Left ventricle myocardium superior (tissue), 1 donor: ENCODE data around the gene ST3GAL3. TPM values are rescaled to one million over a fixed set of nuclear protein-coding genes. Genes with fewer than 3 reads are reported as not detected.
"Not testable (repeated sequence)": the region's sequence is repeated elsewhere in the genome, so short reads cannot be mapped to it uniquely, and the experiment has no call there.

Source experiments
- ATAC-seq: fragments of 200-7000 bp; cut with Tn5 transposase; one replicate; pipeline ENCODE4 v1.9.1; 2020; ENCODE audit warnings: mild to moderate bottlenecking, moderate library complexity
- DNase-seq: peaks from one replicate; pipeline ENCODE4 v3.0.0-alpha.2; 2020
- intact Hi-C: fragments of 100-400 bp; cut with micrococcal nuclease; formaldehyde crosslinking; loops from one replicate; pipeline ENCODE4 v1.11.0; 2022
- total RNA-seq: library from RNA; stranded (reverse); fragmentation: NEBNext Ultra II Directional; extraction: Animal tissue kit (Norgen Biotek cat#: 25700); gene quantifications from one replicate; pipeline ENCODE4 v1.2.1, GENCODE V29; 2021
- donor health status: DM: no; HTN: yes; CAD: no; lungs with severe emphysema.

Gene ST3GAL3
- total RNA-seq, 1 donor from 2014 or later, result 24.7 TPM

- intact Hi-C loops, result no loop called here
- DNase-seq (no peak), ATAC-seq (peak; percentile 89)
Measured at GRCh38 chr1:43776043-43776761, 68.9 kb downstream of the ST3GAL3 start.

- intact Hi-C loops, DNase-seq, ATAC-seq: not testable (repeated sequence)
Measured at GRCh38 chr1:43777916-43778315, 70.6 kb downstream of the ST3GAL3 start.

GRCh38 chr1:43779266-43779665 is 71.9 kb downstream of the ST3GAL3 start:
- ATAC-seq (no peak), DNase-seq (no peak)
- intact Hi-C loops, result no loop called here

- intact Hi-C loops, result no loop called here
- DNase-seq (no peak), ATAC-seq (no peak)
Measured at GRCh38 chr1:43779805-43780403, 72.6 kb downstream of the ST3GAL3 start.

GRCh38 chr1:43781574-43781973 is 74.2 kb downstream of the ST3GAL3 start:
- DNase-seq, result no peak
- intact Hi-C loops, result no loop called here
- ATAC-seq, result no peak

GRCh38 chr1:43783096-43783670 is 75.8 kb downstream of the ST3GAL3 start:
- ATAC-seq (peak; percentile 70), DNase-seq (no peak)
- intact Hi-C loops, result no loop called here

GRCh38 chr1:43783671-43784205 is 76.4 kb downstream of the ST3GAL3 start:
- intact Hi-C loops, result no loop called here
- DNase-seq, result no peak

GRCh38 chr1:43786201-43786958 is 79.0 kb downstream of the ST3GAL3 start:
- DNase-seq (no peak), ATAC-seq (peak; percentile 16)
- intact Hi-C loops, result no loop called here

More at GRCh38 chr1:43783671-43784205, 76.4 kb downstream of the ST3GAL3 start:
- ATAC-seq, result peak; percentile 58

DNA sequence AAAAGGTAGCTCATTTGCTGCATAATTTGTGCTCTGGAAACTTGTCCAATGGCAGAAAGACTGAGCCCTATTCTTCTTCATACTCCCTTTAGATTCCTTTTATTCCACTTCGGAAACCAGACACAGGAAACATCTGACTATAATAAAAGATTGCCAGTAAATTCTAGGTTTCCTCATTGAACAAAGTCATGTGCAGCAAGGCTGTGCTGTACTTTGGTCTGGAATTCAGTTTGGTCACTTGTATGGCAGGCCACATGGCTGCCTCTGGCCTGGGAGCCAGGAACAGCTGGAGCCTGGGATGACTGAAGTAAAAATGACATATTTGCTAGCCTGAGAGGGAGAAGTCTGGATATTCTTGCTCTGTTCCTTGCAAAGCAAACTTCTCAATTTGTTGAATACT is 79.6 kb downstream of the ST3GAL3 start:
- ATAC-seq (peak; percentile 83), DNase-seq (peak; percentile 41)
- intact Hi-C loops, result no loop called here

DNA sequence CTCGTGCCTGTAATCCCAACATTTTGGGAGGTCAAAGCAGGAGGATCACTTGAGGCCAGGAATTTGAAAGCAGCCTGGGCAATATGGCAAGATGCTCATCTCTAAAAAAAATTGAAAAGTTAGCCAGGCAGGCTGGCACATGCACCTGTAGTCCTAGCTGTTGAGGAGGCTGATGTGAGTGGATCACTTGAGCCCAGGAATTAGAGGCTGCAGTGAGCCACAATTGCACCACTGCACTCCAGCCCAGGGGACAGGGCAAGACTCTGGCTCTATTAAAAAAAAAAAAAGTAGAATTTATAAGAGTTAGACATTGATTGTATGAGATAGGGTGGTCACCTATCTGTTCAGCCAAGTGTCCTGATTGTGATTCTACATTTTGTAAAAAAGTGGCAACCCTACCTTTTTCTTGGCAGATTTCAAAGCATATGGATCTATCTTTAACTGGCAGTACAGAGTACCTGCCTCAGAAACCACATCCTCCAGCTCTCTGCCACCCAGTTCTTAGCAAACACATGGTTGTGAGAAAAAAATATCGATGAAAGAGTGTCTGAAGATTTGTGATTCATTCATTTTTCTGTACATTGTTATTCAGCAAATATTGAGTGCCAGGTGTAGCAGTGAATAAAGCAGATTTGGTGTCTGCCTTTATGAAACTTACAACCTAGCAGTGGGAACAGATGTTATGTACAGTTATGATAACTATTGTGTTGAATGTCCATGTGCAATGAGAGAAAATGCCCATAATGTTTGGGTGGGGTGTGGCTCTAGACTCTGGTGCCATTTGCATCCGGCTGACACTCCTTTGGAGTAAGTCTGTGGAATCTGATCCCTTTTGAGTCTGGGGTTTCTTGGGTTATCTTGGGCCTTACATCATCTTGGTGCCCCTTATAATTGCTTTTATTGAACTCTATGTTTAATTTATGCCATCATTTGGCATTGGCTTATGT is 82.5 kb downstream of the ST3GAL3 start:
- DNase-seq, result no peak
- ATAC-seq, result no peak
- intact Hi-C loops, result no loop called here

DNA sequence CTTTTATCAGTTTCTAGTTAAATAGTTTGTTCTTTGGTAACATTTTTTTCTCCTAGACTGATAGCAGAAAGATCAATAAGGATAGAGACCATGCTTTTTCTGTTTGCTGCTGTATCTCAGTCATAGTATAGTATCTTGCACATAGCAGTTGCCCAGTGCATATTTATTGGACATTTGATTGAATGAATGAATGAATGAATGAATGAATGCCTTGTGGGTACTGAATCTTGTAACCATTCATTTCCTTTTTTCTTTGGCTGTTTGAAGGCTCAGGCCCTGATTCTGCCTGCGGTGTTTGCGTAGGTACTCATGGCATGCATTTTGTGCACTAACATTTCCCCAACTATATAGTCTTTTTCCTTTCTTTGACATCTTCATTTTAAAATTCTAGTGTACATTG is 83.9 kb downstream of the ST3GAL3 start:
- DNase-seq (no peak), ATAC-seq (no peak)
- intact Hi-C loops, result no loop called here

DNA sequence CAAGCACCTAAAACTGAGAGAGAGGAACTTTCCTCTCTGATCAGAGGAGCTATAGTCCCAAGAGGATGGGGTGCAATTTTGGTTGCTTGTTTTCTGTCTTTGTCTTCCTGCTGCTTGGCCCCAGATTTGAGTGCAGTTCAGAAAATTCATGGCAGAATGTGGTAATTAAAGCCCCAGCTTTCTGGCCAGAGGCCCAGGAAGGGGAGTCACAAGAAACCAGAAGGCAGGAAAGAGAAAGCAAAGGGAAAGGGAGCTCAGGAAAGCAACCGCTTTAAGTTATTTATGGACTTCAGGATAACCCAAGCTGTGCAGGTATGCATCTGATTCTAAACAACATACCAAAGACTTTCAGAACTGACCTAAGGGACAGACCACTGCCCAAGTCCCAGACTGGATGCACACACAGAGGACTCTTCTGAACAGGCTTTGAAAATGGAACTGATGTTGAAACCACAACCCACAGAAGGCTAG is 88.8 kb downstream of the ST3GAL3 start:
- intact Hi-C loops, result no loop called here
- ATAC-seq (no peak), DNase-seq (no peak)

GRCh38 chr1:43797891-43798290 is 90.6 kb downstream of the ST3GAL3 start:
- intact Hi-C loops, result no loop called here
- ATAC-seq (no peak), DNase-seq (no peak)

DNA sequence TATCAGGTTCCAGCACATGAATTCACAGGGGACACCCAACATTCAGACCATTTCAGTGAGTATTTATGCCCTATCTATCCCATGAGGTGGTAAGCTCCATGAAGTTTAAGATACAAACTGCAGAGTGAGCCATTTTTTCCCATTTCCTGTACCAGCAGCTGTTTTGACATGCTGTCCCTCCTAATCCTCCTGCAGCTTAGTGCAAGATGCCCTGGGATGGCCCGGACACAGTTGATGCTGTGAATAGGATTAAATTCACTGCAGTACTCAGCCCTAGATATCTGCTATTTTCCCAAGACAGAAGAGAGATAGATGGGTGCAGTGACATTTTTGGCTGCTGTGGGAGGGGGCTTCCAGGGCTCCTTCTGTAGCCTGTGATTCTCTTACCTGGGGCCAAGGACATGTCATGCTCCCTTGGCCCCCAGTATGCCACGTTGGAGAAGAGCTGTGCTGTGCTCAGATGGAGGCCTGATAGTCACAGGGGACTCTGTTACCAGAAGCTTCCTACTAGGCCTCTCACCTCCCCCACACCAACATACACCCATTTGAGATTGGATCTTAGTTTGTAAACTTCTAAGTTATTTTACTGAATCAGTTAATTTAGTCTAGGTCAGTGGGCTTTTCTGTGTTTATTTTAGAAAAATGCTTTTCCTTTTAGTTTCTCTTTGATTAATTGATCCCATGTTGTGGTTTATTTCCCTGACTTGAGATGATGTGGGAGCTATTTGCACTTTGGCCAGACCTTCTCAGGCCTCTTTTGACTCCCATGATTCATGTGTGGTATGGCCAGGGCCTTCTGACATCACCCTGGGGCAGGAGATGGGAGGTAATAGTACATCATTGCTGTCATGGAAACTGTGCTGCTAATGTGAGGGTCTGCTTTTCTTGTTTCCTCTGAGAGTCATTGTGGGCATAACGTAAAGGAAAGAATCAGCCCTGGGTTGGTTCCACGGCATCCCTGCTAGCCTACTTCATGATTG is 92.6 kb downstream of the ST3GAL3 start:
- no peak for ATAC-seq
- intact Hi-C loops, result no loop called here
- no peak for DNase-seq

GRCh38 chr1:43800771-43801170 is 93.4 kb downstream of the ST3GAL3 start:
- intact Hi-C loops, result no loop called here
- ATAC-seq (no peak), DNase-seq (no peak)

GRCh38 chr1:43801203-43801602 is 93.9 kb downstream of the ST3GAL3 start:
- intact Hi-C loops, result no loop called here

DNA sequence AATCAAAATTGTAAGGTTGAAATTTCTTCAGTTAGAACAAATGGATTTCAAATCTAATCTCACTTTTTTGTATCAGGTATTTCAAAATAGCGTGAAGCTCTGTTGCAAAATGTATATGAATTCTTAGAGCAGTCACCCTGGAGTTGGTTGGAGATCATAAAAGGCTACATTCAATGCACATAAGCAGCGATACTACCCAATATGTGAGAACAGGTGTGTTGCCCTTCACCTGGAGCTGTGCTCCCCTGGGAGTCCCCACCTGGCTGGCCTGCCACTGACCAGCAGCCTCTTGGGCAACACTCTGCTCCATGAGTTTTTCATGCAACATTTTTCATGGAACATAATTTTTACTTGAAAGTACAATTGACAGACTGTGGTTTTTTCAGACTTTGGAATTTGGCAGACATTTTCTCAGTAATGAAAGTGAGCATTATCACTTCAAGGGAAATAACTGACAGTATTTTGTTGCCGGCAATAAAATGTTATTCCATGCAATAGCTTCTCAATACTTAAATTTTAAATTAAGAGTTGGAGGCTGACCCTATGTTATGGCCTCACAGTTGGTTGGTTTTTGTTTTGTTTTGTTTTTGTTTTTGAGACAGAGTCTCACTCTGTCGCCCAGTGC is 95.1 kb downstream of the ST3GAL3 start:
- no peak for DNase-seq
- intact Hi-C loops, result no loop called here
- ATAC-seq, result no peak

More at GRCh38 chr1:43801203-43801602, 93.9 kb downstream of the ST3GAL3 start:
- ATAC-seq (no peak), DNase-seq (no peak)
